Measurements from ENCODE around the gene PTPRR. TPM values are rescaled to one million over a fixed set of nuclear protein-coding genes. Genes with fewer than 3 reads are reported as not detected.

Gene PTPRR
- total RNA-seq, 2 donors from 2014 or later = 21.8 to 43.8 TPM

DNA sequence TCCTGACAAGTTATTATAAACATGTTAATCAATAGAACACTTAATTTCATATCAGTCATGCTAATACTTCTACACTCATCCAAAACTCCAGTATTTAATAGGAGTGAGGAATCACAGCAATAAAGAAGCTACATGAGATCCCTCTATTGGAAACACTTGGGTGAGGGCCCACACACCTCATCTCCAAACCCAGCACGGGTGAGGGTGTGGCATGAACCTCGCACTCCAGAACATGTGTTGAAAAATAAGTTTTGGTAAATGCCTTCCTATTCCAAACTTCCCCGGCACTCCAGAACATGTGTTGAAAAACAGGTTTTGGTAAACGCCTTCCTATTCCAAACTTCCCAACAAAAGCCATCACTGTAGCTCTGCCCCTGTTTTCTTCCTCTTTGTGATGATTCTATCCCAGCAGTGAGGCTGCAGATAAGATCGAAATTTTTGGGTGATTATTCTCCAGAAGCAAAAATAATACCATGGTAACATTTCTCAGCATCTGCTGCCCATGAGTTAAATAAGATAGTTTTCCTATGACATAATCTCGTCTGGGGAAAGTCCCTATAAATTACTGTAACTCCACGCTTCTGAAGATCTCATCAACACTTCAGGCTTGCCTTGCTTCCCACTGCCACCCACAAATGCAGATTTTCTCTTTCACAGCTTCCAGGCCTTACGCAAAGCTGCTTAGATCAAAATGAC lies 258.9 kb downstream of the PTPRR start:
- Histone ChIP-seq H3K27ac (no peak overlapping the region), H3K36me3 (no peaks in the 10 kb centered on the region), H3K27me3 (no peaks in the 10 kb centered on the region), H3K9ac (ENCODE audit: low read depth in 2 of 2, low read length in 2 of 2) (no peak overlapping the region), H3K9me3 (no peaks in the 10 kb centered on the region), H3K4me3 (no peak overlapping the region), H3K4me1 (no peaks in the 10 kb centered on the region)
- no peak for DNase-seq
- intact Hi-C loops (cut with DNase I) = no loop called here
- TF ChIP-seq, protein P1, sequence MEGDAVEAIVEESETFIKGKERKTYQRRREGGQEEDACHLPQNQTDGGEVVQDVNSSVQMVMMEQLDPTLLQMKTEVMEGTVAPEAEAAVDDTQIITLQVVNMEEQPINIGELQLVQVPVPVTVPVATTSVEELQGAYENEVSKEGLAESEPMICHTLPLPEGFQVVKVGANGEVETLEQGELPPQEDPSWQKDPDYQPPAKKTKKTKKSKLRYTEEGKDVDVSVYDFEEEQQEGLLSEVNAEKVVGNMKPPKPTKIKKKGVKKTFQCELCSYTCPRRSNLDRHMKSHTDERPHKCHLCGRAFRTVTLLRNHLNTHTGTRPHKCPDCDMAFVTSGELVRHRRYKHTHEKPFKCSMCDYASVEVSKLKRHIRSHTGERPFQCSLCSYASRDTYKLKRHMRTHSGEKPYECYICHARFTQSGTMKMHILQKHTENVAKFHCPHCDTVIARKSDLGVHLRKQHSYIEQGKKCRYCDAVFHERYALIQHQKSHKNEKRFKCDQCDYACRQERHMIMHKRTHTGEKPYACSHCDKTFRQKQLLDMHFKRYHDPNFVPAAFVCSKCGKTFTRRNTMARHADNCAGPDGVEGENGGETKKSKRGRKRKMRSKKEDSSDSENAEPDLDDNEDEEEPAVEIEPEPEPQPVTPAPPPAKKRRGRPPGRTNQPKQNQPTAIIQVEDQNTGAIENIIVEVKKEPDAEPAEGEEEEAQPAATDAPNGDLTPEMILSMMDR (IDR thresholded peaks at IDR 0.05) = no peak

DNA sequence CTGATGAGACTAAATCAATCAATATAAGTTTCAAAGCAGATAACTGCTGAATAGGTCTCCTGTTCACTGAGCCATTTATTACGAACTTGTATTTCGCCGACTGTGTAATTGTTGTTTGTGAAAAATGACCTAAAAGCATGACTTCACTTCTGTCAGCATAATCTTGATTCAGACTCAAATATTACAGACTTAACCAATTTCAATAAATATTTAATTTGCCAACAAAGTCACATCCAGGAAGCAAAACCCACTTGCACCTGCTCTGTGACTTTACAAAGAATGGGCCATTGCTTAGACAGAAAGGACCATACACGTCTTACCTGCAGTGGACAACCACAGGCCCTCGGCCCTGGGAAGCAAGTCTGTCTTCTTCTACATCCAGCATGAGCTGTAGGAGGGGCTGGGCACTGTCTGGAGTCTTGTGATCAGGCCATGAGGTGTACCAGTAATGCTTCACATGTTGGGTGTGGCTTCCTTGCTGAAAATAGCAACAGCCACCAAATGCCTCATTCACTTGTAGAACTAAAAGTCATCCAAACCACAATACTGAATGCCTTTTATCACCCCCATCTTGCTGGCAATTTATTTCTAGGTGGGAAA lies 259.8 kb downstream of the PTPRR start:
- TF ChIP-seq, protein P1 (IDR thresholded peaks at IDR 0.05) = no peak
- H3K4me1 ChIP-seq = no peaks in the 10 kb centered on the region
- no peaks in the 10 kb centered on the region for H3K9me3 ChIP-seq
- H3K27ac ChIP-seq = no peak overlapping the region
- H3K36me3 ChIP-seq = no peaks in the 10 kb centered on the region
- H3K9ac ChIP-seq (ENCODE audit: low read depth in 2 of 2, low read length in 2 of 2) = no peak overlapping the region
- DNase-seq = no peak
- intact Hi-C loops (cut with DNase I) = no loop called here
- no peak overlapping the region for H3K4me3 ChIP-seq
- no peaks in the 10 kb centered on the region for H3K27me3 ChIP-seq

DNA sequence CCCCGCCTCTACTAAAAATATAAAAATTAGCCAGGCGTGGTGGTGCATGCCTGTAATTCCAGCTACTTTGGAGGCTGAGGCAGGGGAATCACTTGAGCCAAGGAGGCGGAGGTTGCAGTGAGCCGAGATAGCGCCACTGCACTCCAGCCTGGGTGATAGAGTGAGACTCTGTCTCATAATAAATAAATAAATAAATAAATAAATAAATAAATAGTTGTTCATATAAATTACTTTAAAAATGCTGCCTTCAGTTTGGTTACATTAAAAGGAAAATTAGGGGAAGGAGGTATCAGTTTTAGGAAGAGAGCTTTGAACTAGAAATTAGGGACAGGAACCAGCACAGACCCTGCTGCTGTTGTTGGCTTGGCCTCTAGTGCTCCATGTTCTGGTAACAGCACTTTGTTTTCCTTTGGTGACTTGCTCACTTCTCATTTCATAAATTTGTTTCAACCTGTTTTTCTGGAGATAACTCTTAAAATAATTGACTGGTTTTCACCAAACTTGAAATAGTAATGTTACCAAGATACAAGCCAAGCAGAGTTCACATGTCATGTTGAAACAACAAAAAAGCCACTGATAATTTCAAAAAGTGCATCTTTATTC lies 260.4 kb downstream of the PTPRR start:
- intact Hi-C loops (cut with DNase I) = no loop called here

DNA sequence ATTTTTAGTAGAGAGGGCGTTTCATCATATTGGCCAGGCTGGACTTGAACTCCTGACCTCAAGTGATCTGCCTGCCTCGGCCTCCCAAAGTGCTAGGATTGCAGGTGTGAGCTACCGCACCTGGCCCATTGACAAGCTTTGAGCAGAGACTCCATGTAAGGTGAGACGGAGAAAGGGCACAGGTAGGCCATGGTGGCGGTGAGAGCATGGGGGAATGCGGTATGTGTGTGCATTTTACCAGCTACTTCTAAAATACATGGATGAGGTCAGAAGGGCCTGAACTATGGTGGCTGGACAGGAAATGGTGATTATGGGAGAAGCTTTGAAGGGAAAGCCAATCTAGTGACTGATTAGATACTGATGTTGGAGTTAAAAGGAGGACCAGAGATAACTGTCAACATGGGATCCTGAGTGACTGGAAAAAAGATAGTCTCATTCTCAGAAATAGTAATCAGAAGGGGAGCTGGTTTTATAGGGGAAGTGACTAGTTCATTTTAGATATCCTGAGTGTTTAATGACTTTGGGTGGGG lies 261.4 kb downstream of the PTPRR start:
- no peaks in the 10 kb centered on the region for H3K36me3 ChIP-seq
- H3K9ac ChIP-seq (ENCODE audit: low read depth in 2 of 2, low read length in 2 of 2) = no peak overlapping the region
- no peaks in the 10 kb centered on the region for H3K9me3 ChIP-seq
- intact Hi-C loops (cut with DNase I) = no loop called here
- no peak for DNase-seq
- TF ChIP-seq, protein P1 (IDR thresholded peaks at IDR 0.05) = no peak
- H3K27me3 ChIP-seq = no peaks in the 10 kb centered on the region
- no peak overlapping the region for H3K4me3 ChIP-seq
- no peak overlapping the region for H3K27ac ChIP-seq
- no peaks in the 10 kb centered on the region for H3K4me1 ChIP-seq

More for the DNA sequence above, 260.4 kb downstream of the PTPRR start:
- Histone ChIP-seq H3K9me3 (no peaks in the 10 kb centered on the region), H3K27me3 (no peaks in the 10 kb centered on the region), H3K36me3 (no peaks in the 10 kb centered on the region), H3K4me3 (no peak overlapping the region), H3K9ac (ENCODE audit: low read depth in 2 of 2, low read length in 2 of 2) (no peak overlapping the region), H3K27ac (no peak overlapping the region), H3K4me1 (no peaks in the 10 kb centered on the region)
- TF ChIP-seq, protein P1 (IDR thresholded peaks at IDR 0.05) = no peak
- DNase-seq = no peak

DNA sequence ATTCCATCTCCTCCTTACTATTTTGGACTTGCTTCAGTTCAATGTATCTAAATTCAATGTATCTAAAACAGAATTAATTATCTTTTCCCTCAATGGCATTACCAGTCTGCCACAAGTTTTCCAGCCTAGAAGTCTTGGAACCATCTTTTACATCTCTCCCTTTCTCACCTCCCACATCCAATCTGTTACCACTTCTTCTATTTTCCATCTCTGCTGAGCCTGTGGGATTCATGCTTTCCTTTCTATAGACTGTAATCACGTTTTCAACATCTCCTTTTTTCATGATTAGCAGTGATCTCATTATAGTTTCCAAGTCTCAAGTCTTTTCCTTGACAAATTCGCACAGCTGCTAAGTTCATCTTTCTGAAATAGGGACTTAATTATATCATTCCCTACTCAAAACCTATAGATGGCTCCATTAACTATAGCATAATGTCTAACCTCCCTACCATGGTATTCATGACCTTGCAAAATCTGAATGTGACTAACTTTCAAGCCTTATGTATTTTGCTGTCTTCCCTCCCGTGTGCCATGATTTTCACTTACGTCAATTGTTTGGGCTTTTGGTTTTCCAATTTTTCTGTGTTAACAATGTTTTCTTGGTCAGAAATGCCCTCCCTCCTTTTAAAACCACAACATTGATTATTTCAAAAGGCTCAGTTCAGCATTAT lies 262.8 kb downstream of the PTPRR start:
- TF ChIP-seq, protein P1 (IDR thresholded peaks at IDR 0.05) = no peak
- DNase-seq = no peak
- Histone ChIP-seq H3K4me1 (no peaks in the 10 kb centered on the region), H3K36me3 (no peaks in the 10 kb centered on the region), H3K9ac (ENCODE audit: low read depth in 2 of 2, low read length in 2 of 2) (no peak overlapping the region), H3K9me3 (no peaks in the 10 kb centered on the region), H3K27me3 (no peaks in the 10 kb centered on the region), H3K27ac (no peak overlapping the region), H3K4me3 (no peak overlapping the region)
- intact Hi-C loops (cut with DNase I) = no loop called here

All from colonic mucosa (tissue), 4 donors.